H1 (cell line): Measurements from ENCODE around the gene PXK. TPM values are rescaled to one million over a fixed set of nuclear protein-coding genes. Genes with fewer than 3 reads are reported as not detected.

Experiments
- CTCF ChIA-PET: fragments of 300-600 bp; sonication (Branson Sonifier 250); formaldehyde crosslinking; loops from one replicate; lab custom pipeline; 2021; ENCODE audit not compliant: partially characterized antibody; lab: Charles Lee
- POLR2A ChIA-PET: fragments of 300-600 bp; sonication (Branson Sonifier 250); formaldehyde crosslinking; loops from one replicate; lab custom pipeline; 2021; ENCODE audit warnings: inconsistent platforms; ENCODE audit not compliant: partially characterized antibody; lab: Charles Lee
- DNase-seq, 2 experiments: peaks; one replicate each; pipeline versions ENCODE4 v3.0.0 to v3.0.0-alpha.2; 2010 to 2022; ENCODE audit warnings: low spot score in 2 of 2, low read depth in 1 of 2, mixed read lengths in 1 of 2
- FAIRE-seq: peaks from 2 replicates; lab custom pipeline; 2011; peaks lifted over from hg19 to GRCh38; lab: Jason Lieb, UNC
- H2AFZ ChIP-seq: 2 replicates; pipeline ENCODE4 v1.8.1; 2012; ENCODE audit warnings: low read length, inconsistent platforms
- H2AK5ac ChIP-seq: 2 replicates; pipeline ENCODE4 v1.6.1; 2013; ENCODE audit warnings: low read depth, low read length
- H2BK120ac ChIP-seq: replicated peaks from 2 replicates; pipeline ENCODE3; 2013; ENCODE audit warnings: low read depth, low read length, inconsistent platforms
- H2BK12ac ChIP-seq: 2 replicates; pipeline ENCODE4 v1.6.1; 2013; ENCODE audit warnings: low read depth, low read length
- H2BK15ac ChIP-seq: 2 replicates; pipeline ENCODE4 v1.6.1; 2013; ENCODE audit warnings: low read length
- H2BK20ac ChIP-seq: 2 replicates; pipeline ENCODE4 v1.6.1; 2013; ENCODE audit warnings: low read length
- H2BK5ac ChIP-seq: 2 replicates; pipeline ENCODE4 v1.6.1; 2013; ENCODE audit warnings: low read depth, low read length
- H3K14ac ChIP-seq: 2 replicates; pipeline ENCODE4 v1.6.1; 2013; ENCODE audit warnings: inconsistent platforms; ENCODE audit not compliant: insufficient read length
- H3K18ac ChIP-seq: 2 replicates; pipeline ENCODE4 v1.6.1; 2013; ENCODE audit warnings: low read length; ENCODE audit errors: extremely low read depth
- H3K23ac ChIP-seq: 2 replicates; pipeline ENCODE4 v1.6.1; 2013; ENCODE audit warnings: inconsistent platforms; ENCODE audit not compliant: insufficient read length
- H3K23me2 ChIP-seq: 2 replicates; pipeline ENCODE4 v1.6.1; 2013; ENCODE audit warnings: low read depth, low read length
- H3K27ac ChIP-seq: 2 replicates; pipeline ENCODE4 v1.6.1; 2011; ENCODE audit warnings: low read depth, low read length, inconsistent platforms
- H3K27me3 ChIP-seq, 4 experiments: replicated peaks in 1 of 4; 1 replicate in 1 of 4; 2 replicates in 3 of 4; pipeline versions ENCODE4 v1.6.1 to v1.8.1; 2011 to 2013; ENCODE audit warnings: low read length in 3 of 4, mild to moderate bottlenecking in 3 of 4, inconsistent platforms in 2 of 4, mixed read lengths in 2 of 4, moderate library complexity in 1 of 4; ENCODE audit not compliant: control insufficient read depth in 3 of 4, insufficient read depth in 3 of 4; ENCODE audit errors: extremely low read depth in 1 of 4
- H3K36me3 ChIP-seq, 4 experiments: 2 replicates each; pipeline versions ENCODE4 v1.6.1 to v1.8.1; 2011 to 2013; ENCODE audit warnings: mild to moderate bottlenecking in 4 of 4, low read length in 3 of 4, moderate library complexity in 2 of 4, control low read depth in 1 of 4, inconsistent platforms in 1 of 4; ENCODE audit not compliant: insufficient read depth in 4 of 4, control insufficient read depth in 2 of 4
- H3K4ac ChIP-seq: replicated peaks from 2 replicates; pipeline ENCODE3; 2013; ENCODE audit warnings: low read length, low read depth, mixed read lengths, inconsistent platforms; ENCODE audit not compliant: insufficient read length
- H3K4me1 ChIP-seq, 4 experiments: replicated peaks in 1 of 4; 1 replicate in 1 of 4; 2 replicates in 3 of 4; pipeline versions ENCODE4 v1.6.1 to v1.8.1; 2011 to 2013; ENCODE audit warnings: low read length in 3 of 4, inconsistent platforms in 2 of 4, mixed read lengths in 1 of 4; ENCODE audit not compliant: insufficient read depth in 4 of 4, control insufficient read depth in 3 of 4
- H3K4me2 ChIP-seq, 2 experiments: 2 replicates each; pipeline versions ENCODE4 v1.6.1 to v1.8.1; 2011 to 2013; ENCODE audit warnings: low read depth in 2 of 2, low read length in 2 of 2, control low read depth in 1 of 2, inconsistent platforms in 1 of 2, mild to moderate bottlenecking in 1 of 2; ENCODE audit not compliant: insufficient read depth in 1 of 2
- H3K4me3 ChIP-seq, 4 experiments: fragments of 200-600, 300-600 bp in 1 of 4; sonication (generic), shearing (Covaris generic), sonication (Bioruptor Twin) in 1 of 4; 2 replicates each; pipeline versions ENCODE4 v1.5.1 to v1.8.1; 2011 to 2016; ENCODE audit warnings: low read length in 4 of 4, low read depth in 3 of 4, control low read depth in 2 of 4, inconsistent platforms in 2 of 4, mild to moderate bottlenecking in 2 of 4, mixed read lengths in 1 of 4, moderate library complexity in 1 of 4; ENCODE audit not compliant: insufficient read depth in 2 of 4; ENCODE audit errors: extremely low read depth in 1 of 4
- H3K56ac ChIP-seq: replicated peaks from 2 replicates; pipeline ENCODE3; 2013; ENCODE audit warnings: low read depth, mild to moderate bottlenecking, mixed read lengths, low read length, inconsistent platforms; ENCODE audit not compliant: insufficient read length
- H3K79me1 ChIP-seq: 2 replicates; pipeline ENCODE4 v1.6.1; 2013; ENCODE audit warnings: low read depth, low read length, control low read depth
- H3K79me2 ChIP-seq, 2 experiments: 2 replicates each; pipeline versions ENCODE4 v1.6.1 to v1.8.1; 2012 to 2013; ENCODE audit warnings: low read length in 2 of 2, mild to moderate bottlenecking in 2 of 2, inconsistent platforms in 1 of 2; ENCODE audit not compliant: insufficient read depth in 2 of 2, control insufficient read depth in 1 of 2
- H3K9ac ChIP-seq, 4 experiments: replicated peaks in 1 of 4; 1 replicate in 1 of 4; 2 replicates in 3 of 4; pipeline versions ENCODE4 v1.6.1 to v1.8.1; 2011 to 2013; ENCODE audit warnings: low read depth in 3 of 4, low read length in 3 of 4, control low read depth in 2 of 4, mild to moderate bottlenecking in 2 of 4, moderate library complexity in 2 of 4, inconsistent platforms in 1 of 4; ENCODE audit errors: extremely low read depth in 1 of 4
- H3K9me3 ChIP-seq, 2 experiments: 2 replicates each; pipeline versions ENCODE4 v1.6.1 to v1.8.1; 2012 to 2013; ENCODE audit warnings: mild to moderate bottlenecking in 2 of 2, moderate library complexity in 2 of 2, control low read depth in 1 of 2, inconsistent platforms in 1 of 2, low read depth in 1 of 2, low read length in 1 of 2, mixed read lengths in 1 of 2; ENCODE audit not compliant: insufficient read depth in 2 of 2
- H4K20me1 ChIP-seq, 2 experiments: replicated peaks in 1 of 2; 2 replicates each; pipeline versions ENCODE3 to v1.8.1; 2011 to 2013; ENCODE audit warnings: inconsistent platforms in 2 of 2, low read length in 2 of 2, mild to moderate bottlenecking in 1 of 2; ENCODE audit not compliant: insufficient read depth in 2 of 2, control insufficient read depth in 1 of 2
- H4K5ac ChIP-seq: 2 replicates; pipeline ENCODE4 v1.6.1; 2013; ENCODE audit warnings: low read length, low read depth, mixed read lengths, inconsistent platforms; ENCODE audit not compliant: insufficient read length
- H4K8ac ChIP-seq: 2 replicates; pipeline ENCODE4 v1.8.0; 2013; ENCODE audit warnings: mild to moderate bottlenecking, moderate library complexity, low read length, inconsistent platforms; ENCODE audit not compliant: insufficient read depth; ENCODE audit errors: extremely low read depth
- H4K91ac ChIP-seq: replicated peaks from 2 replicates; pipeline ENCODE3; 2013; ENCODE audit warnings: low read length, mixed read lengths, inconsistent platforms; ENCODE audit not compliant: insufficient read length
- BACH1 ChIP-seq: IDR thresholded peaks from 2 replicates; pipeline ENCODE4 v1.6.1; 2012; ENCODE audit warnings: low read length, improper control_type of control experiment
- FOSL1 ChIP-seq: IDR thresholded peaks from 2 replicates; pipeline ENCODE4 v1.6.1; 2011; ENCODE audit warnings: mild to moderate bottlenecking, low read depth, low read length, moderate library complexity; ENCODE audit not compliant: insufficient read depth
- MAFK ChIP-seq: IDR thresholded peaks from 2 replicates; pipeline ENCODE4 v1.6.1; 2012; ENCODE audit warnings: low read depth, mild to moderate bottlenecking, improper control_type of control experiment, low read length
- WGBS, 2 experiments: shearing (Covaris generic) in 1 of 2; methylation state at CpG; one replicate each; pipeline versions ENCODE4 v1.1.6 to v1.1.7; 2013 to 2015; ENCODE audit warnings: low lambda C conversion rate in 2 of 2, mixed read lengths in 2 of 2, inconsistent platforms in 1 of 2, low coverage in 1 of 2, missing lambda C conversion rate in 1 of 2; ENCODE audit not compliant: insufficient replicate concordance in 2 of 2, insufficient coverage in 1 of 2, insufficient read length in 1 of 2; ENCODE audit errors: extremely low coverage in 1 of 2, missing lambda C conversion rate in 1 of 2; 5-methylcytosine and 5-hydroxymethylcytosine counted together
- polyA plus RNA-seq, 7 experiments: library from polyadenylated mRNA; depleted of rRNA in 3 of 7; stranded (reverse) in 5 of 7; unstranded in 2 of 7; fragments of >200 nt in 5 of 7; fragments of 200-250 nt in 2 of 7; gene quantifications; 1 replicate in 5 of 7; 2 replicates in 1 of 7; 4 replicates in 1 of 7; pipeline versions ENCODE4 v1.2.1 to v1.2.3, GENCODE V29; 2011 to 2013; ENCODE audit warnings: missing spikeins in 2 of 7, mixed read lengths in 2 of 7
- total RNA-seq: library from RNA; stranded (reverse); fragmentation: NEBNext Ultra II Directional; extraction: Animal tissue kit (Norgen Biotek cat#: 25700); gene quantifications from 2 replicates; pipeline ENCODE4 v1.2.1, GENCODE V29; 2021

PXK gene
- total and polyA plus RNA-seq, 2 of the 8 experiments (the other 6 are each of a cell fraction or from before 2014, with no cell fraction given) = 3.5 to 7.1 TPM

DNA sequence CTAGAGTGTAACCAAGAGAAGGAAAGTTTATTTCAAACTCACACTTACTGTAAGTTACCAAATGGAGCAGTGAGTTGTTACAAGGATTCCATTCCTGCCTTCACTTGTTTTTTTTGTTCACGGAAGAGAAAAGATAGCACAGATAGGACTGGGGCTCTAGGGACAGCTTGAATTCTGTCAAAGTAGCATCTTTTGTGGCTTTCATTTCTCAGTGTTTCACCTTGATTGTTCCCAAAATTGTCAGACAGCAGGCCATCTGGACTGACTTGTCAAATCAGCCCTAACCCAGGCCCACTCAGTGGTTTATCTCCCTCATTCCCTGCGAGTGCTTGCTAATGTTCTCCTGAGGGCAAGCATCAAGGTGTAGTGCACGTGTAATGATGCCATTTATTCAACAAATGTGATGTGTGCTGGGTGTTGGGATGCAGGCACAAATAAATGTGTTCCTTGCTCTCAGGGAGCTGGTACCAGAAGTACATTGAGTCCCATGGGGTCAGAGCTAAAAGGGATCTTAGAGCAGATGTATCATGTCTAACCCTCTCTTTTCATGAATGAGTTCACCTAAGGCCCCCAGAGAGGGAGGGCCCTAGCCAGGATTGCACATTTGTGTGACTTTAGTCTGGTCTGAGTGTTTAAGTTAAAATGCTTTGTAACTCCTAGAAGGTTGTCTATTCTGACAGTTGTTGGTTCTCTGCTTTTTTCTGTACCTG, 51.8 kb downstream of the PXK start:
- Histone ChIP-seq H3K9me3 (no peaks in the 10 kb centered on the region), H2AK5ac (no peak overlapping the region; the same call in 1 of the 2 replicates), H2AFZ (no peak overlapping the region), H3K23ac (no peak overlapping the region), H3K4ac (no peak overlapping the region), H2BK120ac (no peak overlapping the region), H4K91ac (no peak overlapping the region), H3K79me2 (no peaks in the 10 kb centered on the region), H3K56ac (no peak overlapping the region), H2BK12ac (no peak overlapping the region), H3K4me3 (no peak overlapping the region), H2BK15ac (0 out of 2 replicates have a peak overlapping the region, but pooled peaks have one; percentile 61), H3K23me2 (no peaks in the 10 kb centered on the region), H3K27ac (no peak overlapping the region), H3K18ac (no peak overlapping the region), H3K4me2 (no peak overlapping the region), H3K4me1 (no peaks in the 10 kb centered on the region), H3K79me1 (no peaks in the 10 kb centered on the region), H4K20me1 (no peaks in the 10 kb centered on the region), H4K8ac (no peak overlapping the region), H2BK20ac (no peak overlapping the region), H4K5ac (no peak overlapping the region), H2BK5ac (no peak overlapping the region), H3K27me3 (no peaks in the 10 kb centered on the region), H3K14ac (no peak overlapping the region), H3K9ac (no peak overlapping the region), H3K36me3 (no peaks in the 10 kb centered on the region)
- WGBS, 2 experiments = 85% methylated on average over 3 of the region's 3 CpGs; no CpG with 5 or more reads in 1 of the 2 experiments
- no peak for FAIRE-seq
- ChIA-PET CTCF (interaction anchor here (0.9 to 3.0 kb wide), 5 partner anchors 11 to 249 kb away, joined by 3 to 8 read pairs (median 5); no protein-coding TSS in a partner anchor), POLR2A (interaction anchor here (0.8 kb wide), 1 partner anchor 11 kb away, joined by 3 read pairs; no protein-coding TSS in a partner anchor)
- no peak for DNase-seq
- TF ChIP-seq MAFK (no peak), BACH1 (no peak), FOSL1 (no peak)
